Hepatocyte (in vitro differentiated cells): Measurements from ENCODE around the gene FADS3.

ENCODE experiments used
- EZH2 ChIP-seq: fragments of 200-600 bp; sonication (generic); IDR thresholded peaks from 2 replicates; pipeline ENCODE4 v1.6.1; 2016; ENCODE audit warnings: antibody characterized with exemption, mild to moderate bottlenecking, borderline replicate concordance
- TF ChIP-seq, protein P1 (sequence below): fragments of 200-600 bp; sonication (generic); IDR thresholded peaks from 2 replicates; pipeline ENCODE4 v1.5.1; 2016; ENCODE audit warnings: antibody characterized with exemption, mild to moderate bottlenecking; ENCODE audit not compliant: poor library complexity

DNA sequence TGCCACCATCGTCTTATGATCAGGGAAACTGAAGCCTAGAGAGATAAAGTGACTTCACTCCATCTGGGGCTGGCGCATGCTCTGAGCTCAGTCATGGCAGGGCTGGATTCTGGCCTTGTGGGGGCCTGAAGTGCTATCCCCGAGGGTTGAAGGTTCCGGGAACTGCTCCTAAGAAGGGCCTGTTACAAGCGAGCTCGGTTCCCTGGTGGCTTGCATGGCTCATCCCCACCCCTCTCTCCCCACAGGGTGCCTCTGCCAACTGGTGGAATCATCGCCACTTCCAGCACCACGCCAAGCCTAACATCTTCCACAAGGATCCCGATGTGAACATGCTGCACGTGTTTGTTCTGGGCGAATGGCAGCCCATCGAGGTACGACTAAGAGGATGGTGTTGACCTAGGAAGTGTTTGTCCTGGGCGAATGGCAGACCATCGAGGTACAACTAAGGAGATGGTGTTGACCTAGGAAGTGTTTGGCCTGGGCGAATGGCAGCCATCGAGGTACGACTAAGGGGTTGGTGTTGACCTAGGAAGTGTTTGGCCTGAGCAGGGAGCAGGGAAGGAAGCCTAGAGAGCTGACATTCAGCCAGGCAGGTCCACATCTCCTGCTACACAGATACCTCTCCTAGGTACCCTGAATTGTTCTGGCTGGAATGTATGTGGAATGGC, 43.3 kb downstream of the FADS3 start:
- TF ChIP-seq, protein P1, sequence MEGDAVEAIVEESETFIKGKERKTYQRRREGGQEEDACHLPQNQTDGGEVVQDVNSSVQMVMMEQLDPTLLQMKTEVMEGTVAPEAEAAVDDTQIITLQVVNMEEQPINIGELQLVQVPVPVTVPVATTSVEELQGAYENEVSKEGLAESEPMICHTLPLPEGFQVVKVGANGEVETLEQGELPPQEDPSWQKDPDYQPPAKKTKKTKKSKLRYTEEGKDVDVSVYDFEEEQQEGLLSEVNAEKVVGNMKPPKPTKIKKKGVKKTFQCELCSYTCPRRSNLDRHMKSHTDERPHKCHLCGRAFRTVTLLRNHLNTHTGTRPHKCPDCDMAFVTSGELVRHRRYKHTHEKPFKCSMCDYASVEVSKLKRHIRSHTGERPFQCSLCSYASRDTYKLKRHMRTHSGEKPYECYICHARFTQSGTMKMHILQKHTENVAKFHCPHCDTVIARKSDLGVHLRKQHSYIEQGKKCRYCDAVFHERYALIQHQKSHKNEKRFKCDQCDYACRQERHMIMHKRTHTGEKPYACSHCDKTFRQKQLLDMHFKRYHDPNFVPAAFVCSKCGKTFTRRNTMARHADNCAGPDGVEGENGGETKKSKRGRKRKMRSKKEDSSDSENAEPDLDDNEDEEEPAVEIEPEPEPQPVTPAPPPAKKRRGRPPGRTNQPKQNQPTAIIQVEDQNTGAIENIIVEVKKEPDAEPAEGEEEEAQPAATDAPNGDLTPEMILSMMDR: no peak
- TF ChIP-seq EZH2: no peak
